GM12873 (cell line): Measurements from ENCODE around the gene TIFAB.

ENCODE experiments used
- CTCF ChIP-seq: IDR thresholded peaks from 2 replicates; pipeline ENCODE4 v1.5.1; 2012; ENCODE audit warnings: low read depth, mild to moderate bottlenecking, moderate library complexity, low read length, control low read depth; ENCODE audit not compliant: insufficient read depth; ENCODE audit errors: missing control alignments

The TIFAB gene

GRCh38 chr5:135491038-135491551 is 38.9 kb upstream of the TIFAB start:
- no peak for TF ChIP-seq CTCF

GRCh38 chr5:135490245-135491037 is 38.3 kb upstream of the TIFAB start:
- no peak for TF ChIP-seq CTCF

GRCh38 chr5:135489466-135490244 is 37.5 kb upstream of the TIFAB start:
- no peak for TF ChIP-seq CTCF

- no peak for TF ChIP-seq CTCF
Observed at GRCh38 chr5:135488727-135489465, 36.7 kb upstream of the TIFAB start.

GRCh38 chr5:135487839-135488514 is 35.8 kb upstream of the TIFAB start:
- no peak for TF ChIP-seq CTCF

- no peak for TF ChIP-seq CTCF
Observed at GRCh38 chr5:135487037-135487395, 34.9 kb upstream of the TIFAB start.
